Breast epithelium (tissue), 4 donors: ENCODE data around the gene NUDC. TPM values are rescaled to one million over a fixed set of nuclear protein-coding genes. Genes with fewer than 3 reads are reported as not detected.

Experiments
- DNase-seq, 2 donors: peaks; one replicate each; pipeline ENCODE4 v3.0.0-alpha.2; 2019; ENCODE audit warnings: low spot score in 2 of 2
- H3K27ac ChIP-seq, 2 donors: fragments of 200-600 bp; sonication (generic) in 1 of 2; one replicate each; pipeline ENCODE4 v1.5.1; 2016 to 2019; ENCODE audit warnings: mild to moderate bottlenecking in 1 of 2
- H3K27me3 ChIP-seq, 2 donors: fragments of 200-600 bp; sonication (generic) in 1 of 2; one replicate each; pipeline versions ENCODE4 v1.5.1 to v1.6.0; 2017 to 2019; ENCODE audit warnings: control low read depth in 1 of 2, mild to moderate bottlenecking in 1 of 2
- H3K36me3 ChIP-seq: fragments of 200-600 bp; one replicate; pipeline ENCODE4 v1.5.1; 2019
- H3K4me1 ChIP-seq, 2 donors: fragments of 200-600 bp; sonication (generic); one replicate each; pipeline ENCODE4 v1.5.1; 2016 to 2019; ENCODE audit warnings: control low read depth in 1 of 2
- H3K4me3 ChIP-seq, 3 donors: fragments of 200-600 bp; sonication (generic); 1 replicate in 2 of 3; 2 replicates in 1 of 3; pipeline ENCODE4 v1.5.1; 2016 to 2019; ENCODE audit warnings: mild to moderate bottlenecking in 3 of 3, moderate library complexity in 2 of 3
- H3K9me3 ChIP-seq, 2 donors: fragments of 200-600 bp; sonication (generic) in 1 of 2; one replicate each; pipeline ENCODE4 v1.5.1; 2016 to 2019; ENCODE audit warnings: control low read depth in 1 of 2
- CTCF ChIP-seq, 3 donors: fragments of 450-650 bp; IDR thresholded peaks; one replicate each; pipeline ENCODE4 v1.5.1; 2016 to 2017; ENCODE audit warnings: antibody characterized with exemption in 3 of 3, mild to moderate bottlenecking in 3 of 3, moderate library complexity in 3 of 3
- POLR2A ChIP-seq: fragments of 450-650 bp; IDR thresholded peaks from one replicate; pipeline ENCODE4 v1.6.1; 2016; ENCODE audit warnings: antibody characterized with exemption, mild to moderate bottlenecking, moderate library complexity
- POLR2AphosphoS5 ChIP-seq, 3 donors: sonication (generic); formaldehyde crosslinking; IDR thresholded peaks; one replicate each; pipeline ENCODE4 v1.6.1; 2017; ENCODE audit warnings: antibody characterized with exemption in 3 of 3
- intact Hi-C: fragments of 100-400 bp; cut with DNase I; formaldehyde crosslinking; loops from one replicate; pipeline ENCODE4 v1.15.1; 2023; ENCODE audit warnings: low total_unique reads
- total RNA-seq, 3 donors: library from RNA; depleted of rRNA; stranded (reverse); fragments of >200 nt; gene quantifications; one replicate each; pipeline ENCODE4 v1.1.0, GENCODE V29; 2016

Gene NUDC
- total RNA-seq, 3 donors from 2014 or later = 47.9 to 51.5 (median 49.4) TPM

GRCh38 chr1:26938004-26938658, 16.6 kb downstream of the NUDC start:
- H3K9me3 ChIP-seq = no peaks in the 10 kb centered on the region
- intact Hi-C loops = no loop called here
- no peaks in the 10 kb centered on the region for H3K27me3 ChIP-seq
- no peak overlapping the region for H3K4me3 ChIP-seq
- no peak overlapping the region for H3K27ac ChIP-seq
- peaks cover 5% of the 10 kb centered on the region for H3K36me3 ChIP-seq
- TF ChIP-seq POLR2A (no peak), POLR2AphosphoS5 (IDR thresholded peaks at IDR 0.05) (no peak), CTCF (IDR thresholded peaks at IDR 0.05) (no peak)
- no peaks in the 10 kb centered on the region for H3K4me1 ChIP-seq
- DNase-seq = no peak

- Histone ChIP-seq H3K36me3 (peaks cover 5% of the 10 kb centered on the region), H3K27me3 (no peaks in the 10 kb centered on the region), H3K9me3 (no peaks in the 10 kb centered on the region), H3K4me3 (no peak overlapping the region), H3K4me1 (no peaks in the 10 kb centered on the region), H3K27ac (no peak overlapping the region)
- intact Hi-C loops = no loop called here
- TF ChIP-seq POLR2AphosphoS5 (IDR thresholded peaks at IDR 0.05) (no peak), CTCF (IDR thresholded peaks at IDR 0.05) (no peak)
- DNase-seq = no peak
Observed at GRCh38 chr1:26938659-26939025, 17.1 kb downstream of the NUDC start.

- H3K9me3 ChIP-seq = no peaks in the 10 kb centered on the region
- no peak for DNase-seq
- no peaks in the 10 kb centered on the region for H3K27me3 ChIP-seq
- TF ChIP-seq POLR2A (no peak), CTCF (IDR thresholded peaks at IDR 0.05) (no peak), POLR2AphosphoS5 (IDR thresholded peaks at IDR 0.05) (no peak)
- H3K4me3 ChIP-seq = no peak overlapping the region
- peaks cover 11% of the 10 kb centered on the region for H3K36me3 ChIP-seq
- H3K4me1 ChIP-seq = no peaks in the 10 kb centered on the region
- intact Hi-C loops = no loop called here
- no peak overlapping the region for H3K27ac ChIP-seq
Observed at GRCh38 chr1:26941311-26941710, 19.8 kb downstream of the NUDC start.

- H3K9me3 ChIP-seq = no peaks in the 10 kb centered on the region
- TF ChIP-seq CTCF (IDR thresholded peaks at IDR 0.05) (no peak), POLR2AphosphoS5 (IDR thresholded peaks at IDR 0.05) (no peak), POLR2A (no peak)
- no peak overlapping the region for H3K4me3 ChIP-seq
- no peaks in the 10 kb centered on the region for H3K27me3 ChIP-seq
- no peak overlapping the region for H3K27ac ChIP-seq
- no peak for DNase-seq
- H3K36me3 ChIP-seq = peaks cover 11% of the 10 kb centered on the region
- no peaks in the 10 kb centered on the region for H3K4me1 ChIP-seq
- intact Hi-C loops = no loop called here
Observed at GRCh38 chr1:26942656-26943055, 21.1 kb downstream of the NUDC start.

GRCh38 chr1:26945138-26945537, 23.6 kb downstream of the NUDC start:
- Histone ChIP-seq H3K36me3 (peaks cover 11% of the 10 kb centered on the region), H3K4me1 (no peaks in the 10 kb centered on the region)
- intact Hi-C loops = no loop called here

More at GRCh38 chr1:26945138-26945537, 23.6 kb downstream of the NUDC start:
- no peak for DNase-seq
- no peak for TF ChIP-seq POLR2AphosphoS5 (IDR thresholded peaks at IDR 0.05)
- TF ChIP-seq POLR2A = no peak
- TF ChIP-seq CTCF (IDR thresholded peaks at IDR 0.05) = no peak
- H3K27me3 ChIP-seq = no peaks in the 10 kb centered on the region
- H3K4me3 ChIP-seq = no peak overlapping the region
- no peak overlapping the region for H3K27ac ChIP-seq
- no peaks in the 10 kb centered on the region for H3K9me3 ChIP-seq
